GM23338 (cell line): ENCODE measurements around the gene PHYKPL. TPM values are rescaled to one million over a fixed set of nuclear protein-coding genes. Genes with fewer than 3 reads are reported as not detected.

ENCODE experiments used
- ATAC-seq: fragments of 200-7000 bp; cut with Tn5 transposase; 3 replicates; pipeline ENCODE4 v1.9.1; 2020
- DNase-seq: peaks from one replicate; pipeline ENCODE4 v3.0.0-alpha.2; 2015; ENCODE audit warnings: low spot score
- H2AFZ ChIP-seq: fragments of 200-600 bp; sonication (generic); 2 replicates; pipeline ENCODE4 v1.8.0; 2016; ENCODE audit warnings: antibody characterized with exemption, mild to moderate bottlenecking, moderate library complexity
- H3F3A ChIP-seq: fragments of 200-600 bp; sonication (generic); replicated peaks from 2 replicates; pipeline ENCODE4 v1.8.0; 2017; ENCODE audit warnings: antibody characterized with exemption, mixed run types, low read depth
- H3K27ac ChIP-seq: fragments of 200-600 bp; sonication (generic); 2 replicates; pipeline ENCODE4 v1.6.1; 2016; ENCODE audit warnings: low read depth
- H3K27me3 ChIP-seq: fragments of 200-600 bp; sonication (generic); 2 replicates; pipeline ENCODE4 v1.8.0; 2016; ENCODE audit warnings: mild to moderate bottlenecking, mixed run types, moderate library complexity; ENCODE audit not compliant: insufficient read depth
- H3K36me3 ChIP-seq: fragments of 200-600 bp; sonication (generic); 2 replicates; pipeline ENCODE4 v1.8.0; 2016; ENCODE audit warnings: mild to moderate bottlenecking; ENCODE audit not compliant: insufficient read depth
- H3K4me1 ChIP-seq: fragments of 200-600 bp; sonication (generic); 2 replicates; pipeline ENCODE4 v1.8.0; 2016; ENCODE audit warnings: mild to moderate bottlenecking, moderate library complexity; ENCODE audit not compliant: insufficient read depth
- H3K4me2 ChIP-seq: fragments of 200-600 bp; sonication (generic); 2 replicates; pipeline ENCODE4 v1.7.1; 2017; ENCODE audit warnings: mixed run types
- H3K4me3 ChIP-seq: fragments of 200-600 bp; sonication (generic); 2 replicates; pipeline ENCODE4 v1.6.1; 2016; ENCODE audit warnings: mixed run types
- H3K79me2 ChIP-seq: fragments of 200-600 bp; sonication (generic); replicated peaks from 2 replicates; pipeline ENCODE4 v1.8.0; 2017; ENCODE audit warnings: mild to moderate bottlenecking; ENCODE audit not compliant: insufficient read depth
- H3K9me2 ChIP-seq: fragments of 200-600 bp; sonication (generic); 2 replicates; pipeline ENCODE4 v1.8.0; 2017; ENCODE audit not compliant: insufficient read depth
- H4K20me1 ChIP-seq: fragments of 200-600 bp; sonication (generic); replicated peaks from 2 replicates; pipeline ENCODE4 v1.8.0; 2017; ENCODE audit warnings: mild to moderate bottlenecking; ENCODE audit not compliant: insufficient read depth
- H3K27ac Mint-ChIP-seq: 2 replicates; pipeline ENCODE4 v1.8.0; 2020; ENCODE audit warnings: inconsistent platforms, mild to moderate bottlenecking, moderate library complexity, mixed read lengths
- H3K27me3 Mint-ChIP-seq: 3 replicates; pipeline ENCODE4 v1.8.0; 2022; ENCODE audit warnings: low read depth, mild to moderate bottlenecking, moderate library complexity, mixed read lengths, inconsistent platforms; ENCODE audit not compliant: insufficient read depth, poor library complexity
- H3K36me3 Mint-ChIP-seq: 3 replicates; pipeline ENCODE4 v1.8.0; 2021; ENCODE audit warnings: low read depth, mild to moderate bottlenecking, inconsistent platforms, moderate library complexity, mixed read lengths
- H3K4me1 Mint-ChIP-seq: 3 replicates; pipeline ENCODE4 v1.8.0; 2020; ENCODE audit warnings: mild to moderate bottlenecking, inconsistent platforms, mixed read lengths
- H3K4me3 Mint-ChIP-seq: 3 replicates; pipeline ENCODE4 v1.8.0; 2021; ENCODE audit warnings: moderate library complexity, mild to moderate bottlenecking, inconsistent platforms, mixed read lengths
- H3K9me3 Mint-ChIP-seq: 3 replicates; pipeline ENCODE4 v1.8.0; 2020; ENCODE audit warnings: moderate library complexity, mild to moderate bottlenecking, inconsistent platforms, mixed read lengths
- CREB1 ChIP-seq: fragments of 250-450 bp; sonication (Bioruptor Pico); IDR thresholded peaks from 2 replicates; pipeline ENCODE4 v1.5.0; 2020; ENCODE audit warnings: low read depth, mild to moderate bottlenecking, moderate library complexity
- ETS1 ChIP-seq: IDR thresholded peaks from 2 replicates; pipeline ENCODE4 v1.6.1; 2016; ENCODE audit warnings: antibody characterized with exemption
- JUNB ChIP-seq: IDR thresholded peaks from one replicate; pipeline ENCODE4 v1.6.1; 2016; ENCODE audit warnings: antibody characterized with exemption; ENCODE audit not compliant: unreplicated experiment
- POLR2AphosphoS5 ChIP-seq: IDR thresholded peaks from 2 replicates; pipeline ENCODE4 v1.6.1; 2016; ENCODE audit warnings: antibody characterized with exemption, low read depth
- STAT1 ChIP-seq: IDR thresholded peaks from one replicate; pipeline ENCODE4 v1.6.1; 2016; ENCODE audit warnings: antibody characterized with exemption; ENCODE audit not compliant: unreplicated experiment
- ZNF114 ChIP-seq: fragments of 250-450 bp; sonication (Bioruptor Pico); IDR thresholded peaks from 2 replicates; pipeline ENCODE4 v1.5.0; 2020; ENCODE audit warnings: mild to moderate bottlenecking, moderate library complexity
- ZNF462 ChIP-seq: fragments of 250-450 bp; sonication (Bioruptor Pico); IDR thresholded peaks from 2 replicates; pipeline ENCODE4 v1.5.0; 2020; ENCODE audit warnings: mild to moderate bottlenecking, moderate library complexity
- polyA plus RNA-seq: library from polyadenylated mRNA; unstranded; fragments of >200 nt; fragmentation: Nextera tagmentation; extraction: Ambion mirVana; gene quantifications from 2 replicates; pipeline ENCODE4 v1.2.1, GENCODE V29; 2016
- total RNA-seq: library from RNA; depleted of rRNA; stranded (reverse); fragments of >200 nt; shearing (Covaris generic); gene quantifications from 2 replicates; pipeline ENCODE4 v1.2.3, GENCODE V29; 2014
- TF ChIP-seq, protein P1 (sequence below), 2 experiments: fragments of 200-600 bp in 1 of 2; sonication (generic) in 1 of 2; conservative IDR thresholded peaks; 2 replicates each; pipeline versions ENCODE4 v1.5.1 to v1.6.1; 2016 to 2017; ENCODE audit warnings: antibody characterized with exemption in 2 of 2, low read depth in 2 of 2, mild to moderate bottlenecking in 2 of 2, moderate library complexity in 1 of 2
- TF ChIP-seq, protein P2 (sequence below): IDR thresholded peaks from one replicate; pipeline ENCODE4 v1.6.1; 2018; ENCODE audit warnings: antibody characterized with exemption; ENCODE audit not compliant: unreplicated experiment

Gene PHYKPL
- total and polyA plus RNA-seq, 2 experiments from 2014 or later: 15.9 to 20.8 TPM

DNA sequence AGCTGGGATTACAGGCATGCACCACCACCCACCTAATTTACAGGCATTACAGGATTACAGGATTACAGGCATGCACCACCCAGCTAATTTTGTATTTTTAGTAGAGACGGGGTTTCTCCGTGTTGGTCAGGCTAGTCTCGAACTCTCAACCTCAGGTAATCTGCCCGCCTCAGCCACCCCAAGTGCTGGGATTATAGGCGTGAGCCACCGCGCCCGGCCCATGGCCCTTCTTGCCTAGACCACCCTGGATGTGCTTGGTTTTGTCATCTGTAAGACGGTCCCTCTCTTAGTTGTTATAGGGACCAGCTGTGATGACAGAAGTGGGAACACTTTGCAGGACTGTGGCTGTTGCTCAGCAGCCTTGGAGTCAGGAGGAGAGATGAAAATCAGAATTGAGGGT, 3.5 kb upstream of the PHYKPL start (continued):
- no peak for TF ChIP-seq JUNB

- TF ChIP-seq, protein P1, sequence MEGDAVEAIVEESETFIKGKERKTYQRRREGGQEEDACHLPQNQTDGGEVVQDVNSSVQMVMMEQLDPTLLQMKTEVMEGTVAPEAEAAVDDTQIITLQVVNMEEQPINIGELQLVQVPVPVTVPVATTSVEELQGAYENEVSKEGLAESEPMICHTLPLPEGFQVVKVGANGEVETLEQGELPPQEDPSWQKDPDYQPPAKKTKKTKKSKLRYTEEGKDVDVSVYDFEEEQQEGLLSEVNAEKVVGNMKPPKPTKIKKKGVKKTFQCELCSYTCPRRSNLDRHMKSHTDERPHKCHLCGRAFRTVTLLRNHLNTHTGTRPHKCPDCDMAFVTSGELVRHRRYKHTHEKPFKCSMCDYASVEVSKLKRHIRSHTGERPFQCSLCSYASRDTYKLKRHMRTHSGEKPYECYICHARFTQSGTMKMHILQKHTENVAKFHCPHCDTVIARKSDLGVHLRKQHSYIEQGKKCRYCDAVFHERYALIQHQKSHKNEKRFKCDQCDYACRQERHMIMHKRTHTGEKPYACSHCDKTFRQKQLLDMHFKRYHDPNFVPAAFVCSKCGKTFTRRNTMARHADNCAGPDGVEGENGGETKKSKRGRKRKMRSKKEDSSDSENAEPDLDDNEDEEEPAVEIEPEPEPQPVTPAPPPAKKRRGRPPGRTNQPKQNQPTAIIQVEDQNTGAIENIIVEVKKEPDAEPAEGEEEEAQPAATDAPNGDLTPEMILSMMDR (conservative IDR thresholded peaks at IDR 0.05; ENCODE audit: low read depth in 2 of 2): no peak
- TF ChIP-seq, protein P2, sequence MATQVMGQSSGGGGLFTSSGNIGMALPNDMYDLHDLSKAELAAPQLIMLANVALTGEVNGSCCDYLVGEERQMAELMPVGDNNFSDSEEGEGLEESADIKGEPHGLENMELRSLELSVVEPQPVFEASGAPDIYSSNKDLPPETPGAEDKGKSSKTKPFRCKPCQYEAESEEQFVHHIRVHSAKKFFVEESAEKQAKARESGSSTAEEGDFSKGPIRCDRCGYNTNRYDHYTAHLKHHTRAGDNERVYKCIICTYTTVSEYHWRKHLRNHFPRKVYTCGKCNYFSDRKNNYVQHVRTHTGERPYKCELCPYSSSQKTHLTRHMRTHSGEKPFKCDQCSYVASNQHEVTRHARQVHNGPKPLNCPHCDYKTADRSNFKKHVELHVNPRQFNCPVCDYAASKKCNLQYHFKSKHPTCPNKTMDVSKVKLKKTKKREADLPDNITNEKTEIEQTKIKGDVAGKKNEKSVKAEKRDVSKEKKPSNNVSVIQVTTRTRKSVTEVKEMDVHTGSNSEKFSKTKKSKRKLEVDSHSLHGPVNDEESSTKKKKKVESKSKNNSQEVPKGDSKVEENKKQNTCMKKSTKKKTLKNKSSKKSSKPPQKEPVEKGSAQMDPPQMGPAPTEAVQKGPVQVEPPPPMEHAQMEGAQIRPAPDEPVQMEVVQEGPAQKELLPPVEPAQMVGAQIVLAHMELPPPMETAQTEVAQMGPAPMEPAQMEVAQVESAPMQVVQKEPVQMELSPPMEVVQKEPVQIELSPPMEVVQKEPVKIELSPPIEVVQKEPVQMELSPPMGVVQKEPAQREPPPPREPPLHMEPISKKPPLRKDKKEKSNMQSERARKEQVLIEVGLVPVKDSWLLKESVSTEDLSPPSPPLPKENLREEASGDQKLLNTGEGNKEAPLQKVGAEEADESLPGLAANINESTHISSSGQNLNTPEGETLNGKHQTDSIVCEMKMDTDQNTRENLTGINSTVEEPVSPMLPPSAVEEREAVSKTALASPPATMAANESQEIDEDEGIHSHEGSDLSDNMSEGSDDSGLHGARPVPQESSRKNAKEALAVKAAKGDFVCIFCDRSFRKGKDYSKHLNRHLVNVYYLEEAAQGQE: no peak
- TF ChIP-seq JUNB: no peak
- TF ChIP-seq CREB1 (CRISPR knock-in tag): no peak
- TF ChIP-seq POLR2AphosphoS5: no peak
- no peak for TF ChIP-seq ZNF462 (CRISPR knock-in tag)
- no peak for TF ChIP-seq ETS1
- TF ChIP-seq STAT1: no peak
- no peak for TF ChIP-seq ZNF114
- ATAC-seq (no peak), DNase-seq (no peak)
- no peaks in the 10 kb centered on the region for H3K36me3 ChIP-seq
- no peak overlapping the region for H3K4me3 ChIP-seq
- Mint-ChIP-seq H3K4me1 (peaks cover 26% of the 10 kb centered on the region), H3K4me3 (no peak overlapping the region), H3K27me3 (peaks cover 33% of the 10 kb centered on the region), H3K27ac (no peak overlapping the region), H3K9me3 (no peaks in the 10 kb centered on the region; the same call in 2 of the 3 replicates), H3K36me3 (peaks cover 11% of the 10 kb centered on the region)
- H3F3A ChIP-seq: peaks cover 13% of the 10 kb centered on the region
- H3K79me2 ChIP-seq: peaks cover 10% of the 10 kb centered on the region; the same call in 1 of the 2 replicates
- no peaks in the 10 kb centered on the region for H3K27me3 ChIP-seq
- no peaks in the 10 kb centered on the region for H3K9me2 ChIP-seq
- peaks cover 9% of the 10 kb centered on the region; the same call in 1 of the 2 replicates for H3K4me1 ChIP-seq
- no peak overlapping the region for H3K4me2 ChIP-seq
- no peak overlapping the region for H3K27ac ChIP-seq
- no peak overlapping the region for H2AFZ ChIP-seq
- no peaks in the 10 kb centered on the region for H4K20me1 ChIP-seq
Observed at GRCh38 chr5:178235588-178235974, 3.0 kb upstream of the PHYKPL start.
